Caco-2 (cell line): ENCODE measurements around the gene ARHGEF10L. TPM values are rescaled to one million over a fixed set of nuclear protein-coding genes. Genes with fewer than 3 reads are reported as not detected.

Experiments
- BruUV-seq: library from RNA; stranded (reverse); fragments of 400-500 nt; replicated peaks from 2 replicates; lab custom pipeline; 2021; lab: Mats Ljungman, UMichigan
- CTCF ChIA-PET: fragments of 300-600 bp; sonication (Branson Sonifier 250); formaldehyde crosslinking; loops from one replicate; lab custom pipeline; 2022; ENCODE audit warnings: antibody characterized with exemption; lab: Charles Lee
- POLR2A ChIA-PET: fragments of 300-600 bp; sonication (Branson Sonifier 250); formaldehyde crosslinking; loops from one replicate; lab custom pipeline; 2022; ENCODE audit warnings: antibody characterized with exemption; lab: Charles Lee
- DNase-seq, 2 experiments: peaks; one replicate each; pipeline versions ENCODE4 v3.0.0 to v3.0.0-alpha.2; 2020 to 2022
- H3K27me3 ChIP-seq: replicated peaks from 2 replicates; pipeline ENCODE4 v1.6.0; 2011; ENCODE audit warnings: low read length; ENCODE audit not compliant: control insufficient read depth, insufficient read depth
- H3K36me3 ChIP-seq: 2 replicates; pipeline ENCODE4 v1.5.1; 2011; ENCODE audit warnings: low read length; ENCODE audit not compliant: control insufficient read depth, insufficient read depth
- H3K4me1 ChIP-seq: fragments of 250-450 bp; sonication (Bioruptor Pico); 2 replicates; pipeline ENCODE4 v1.5.1; 2020; ENCODE audit warnings: mild to moderate bottlenecking
- H3K4me3 ChIP-seq: 2 replicates; pipeline ENCODE4 v1.5.1; 2011; ENCODE audit warnings: low read depth, mild to moderate bottlenecking, control low read depth, low read length
- H3K9me3 ChIP-seq: fragments of 250-450 bp; sonication (Bioruptor Pico); 2 replicates; pipeline ENCODE4 v1.5.1; 2020; ENCODE audit warnings: mild to moderate bottlenecking, moderate library complexity
- H3K27ac Mint-ChIP-seq: one replicate; pipeline ENCODE4 v1.8.0; 2022; ENCODE audit warnings: mixed read lengths; ENCODE audit not compliant: unreplicated experiment
- H3K27me3 Mint-ChIP-seq: one replicate; pipeline ENCODE4 v1.8.0; 2022; ENCODE audit warnings: mixed read lengths; ENCODE audit not compliant: insufficient read depth, unreplicated experiment
- H3K36me3 Mint-ChIP-seq: one replicate; pipeline ENCODE4 v1.8.0; 2022; ENCODE audit warnings: mild to moderate bottlenecking, mixed read lengths; ENCODE audit not compliant: insufficient read depth, unreplicated experiment
- H3K4me1 Mint-ChIP-seq: one replicate; pipeline ENCODE4 v1.8.0; 2022; ENCODE audit warnings: low read depth, mixed read lengths; ENCODE audit not compliant: unreplicated experiment
- H3K4me3 Mint-ChIP-seq: one replicate; pipeline ENCODE4 v1.8.0; 2022; ENCODE audit warnings: mild to moderate bottlenecking, moderate library complexity, mixed read lengths; ENCODE audit not compliant: unreplicated experiment
- H3K9me3 Mint-ChIP-seq: one replicate; pipeline ENCODE4 v1.8.0; 2022; ENCODE audit warnings: mixed read lengths; ENCODE audit not compliant: unreplicated experiment
- CTCF ChIP-seq, 2 experiments: fragments of 200-600 bp in 1 of 2; IDR thresholded peaks; 1 replicate in 1 of 2; 2 replicates in 1 of 2; pipeline versions ENCODE4 v1.5.1 to v1.8.0; 2011 to 2022; ENCODE audit warnings: antibody characterized with exemption in 1 of 2, control low read depth in 1 of 2, inconsistent platforms in 1 of 2, low read depth in 1 of 2, low read length in 1 of 2, mild to moderate bottlenecking in 1 of 2, moderate library complexity in 1 of 2; ENCODE audit not compliant: insufficient read depth in 1 of 2, severe bottlenecking in 1 of 2, unreplicated experiment in 1 of 2
- intact Hi-C: fragments of 100-400 bp; cut with micrococcal nuclease; formaldehyde crosslinking; loops from one replicate; pipeline ENCODE4 v1.10.0; 2022; ENCODE audit not compliant: unreplicated experiment
- total RNA-seq: library from RNA; stranded (reverse); gene quantifications from 2 replicates; pipeline ENCODE4 v1.2.3, GENCODE V29; 2022

ARHGEF10L gene
- total RNA-seq, 1 experiment from 2014 or later = 31.3 TPM

- CTCF ChIA-PET = no interaction called here
- no peaks in the 10 kb centered on the region for H3K9me3 Mint-ChIP-seq
- intact Hi-C loops = loop anchor here (10.0 kb wide), 1 partner anchor 930 kb away; no protein-coding TSS in a partner anchor
- Histone ChIP-seq H3K36me3 (0 out of 2 replicates have a peak, but pooled peaks cover 2% of the 10 kb centered on the region), H3K4me3 (no peak overlapping the region), H3K9me3 (no peaks in the 10 kb centered on the region), H3K27me3 (no peaks in the 10 kb centered on the region), H3K4me1 (no peaks in the 10 kb centered on the region)
- no peaks in the 10 kb centered on the region for H3K27me3 Mint-ChIP-seq
- DNase-seq = no peak
- H3K4me3 Mint-ChIP-seq = no peak overlapping the region
- no peak overlapping the region for H3K27ac Mint-ChIP-seq
- POLR2A ChIA-PET = no interaction called here
- peaks cover 6% of the 10 kb centered on the region for H3K36me3 Mint-ChIP-seq
- TF ChIP-seq CTCF (IDR thresholded peaks at IDR 0.05; ENCODE audit: insufficient read depth in 1 of 2, low read depth in 1 of 2, low read length in 1 of 2, severe bottlenecking in 1 of 2, unreplicated experiment in 1 of 2) = no peak
- no peaks in the 10 kb centered on the region for H3K4me1 Mint-ChIP-seq
- BruUV-seq = no TSS peak
These were observed 115.7 kb downstream of the ARHGEF10L start for GRCh38 chr1:17655169-17655568.

GRCh38 chr1:17655922-17656321 lies 116.4 kb downstream of the ARHGEF10L start:
- BruUV-seq = no TSS peak
- no peak overlapping the region for H3K27ac Mint-ChIP-seq
- Histone ChIP-seq H3K27me3 (no peaks in the 10 kb centered on the region), H3K36me3 (0 out of 2 replicates have a peak, but pooled peaks cover 2% of the 10 kb centered on the region), H3K9me3 (no peaks in the 10 kb centered on the region), H3K4me1 (no peaks in the 10 kb centered on the region), H3K4me3 (no peak overlapping the region)
- intact Hi-C loops = loop anchor here (10.0 kb wide), 1 partner anchor 929 kb away; no protein-coding TSS in a partner anchor
- H3K4me1 Mint-ChIP-seq = no peaks in the 10 kb centered on the region
- H3K9me3 Mint-ChIP-seq = no peaks in the 10 kb centered on the region
- no peaks in the 10 kb centered on the region for H3K27me3 Mint-ChIP-seq
- peaks cover 6% of the 10 kb centered on the region for H3K36me3 Mint-ChIP-seq
- no peak overlapping the region for H3K4me3 Mint-ChIP-seq
- POLR2A ChIA-PET = no interaction called here
- no peak for DNase-seq
- no peak for TF ChIP-seq CTCF (IDR thresholded peaks at IDR 0.05; ENCODE audit: insufficient read depth in 1 of 2, low read depth in 1 of 2, low read length in 1 of 2, severe bottlenecking in 1 of 2, unreplicated experiment in 1 of 2)
- CTCF ChIA-PET = no interaction called here

GRCh38 chr1:17657436-17657835 lies 117.9 kb downstream of the ARHGEF10L start:
- H3K4me1 ChIP-seq = no peaks in the 10 kb centered on the region
- Mint-ChIP-seq H3K27ac (no peak overlapping the region), H3K4me3 (no peak overlapping the region), H3K9me3 (no peaks in the 10 kb centered on the region), H3K36me3 (peaks cover 6% of the 10 kb centered on the region), H3K27me3 (no peaks in the 10 kb centered on the region), H3K4me1 (no peaks in the 10 kb centered on the region)
- H3K36me3 ChIP-seq = peaks cover 2% of the 10 kb centered on the region; the same call in 1 of the 2 replicates
- no peak for DNase-seq
- no peak for TF ChIP-seq CTCF (IDR thresholded peaks at IDR 0.05; ENCODE audit: insufficient read depth in 1 of 2, low read depth in 1 of 2, low read length in 1 of 2, severe bottlenecking in 1 of 2, unreplicated experiment in 1 of 2)
- H3K27me3 ChIP-seq = no peaks in the 10 kb centered on the region
- ChIA-PET CTCF (no interaction called here), POLR2A (no interaction called here)
- no peaks in the 10 kb centered on the region for H3K9me3 ChIP-seq
- BruUV-seq = no TSS peak
- no peak overlapping the region for H3K4me3 ChIP-seq
- intact Hi-C loops = loop anchor here (10.0 kb wide), 1 partner anchor 927 kb away; no protein-coding TSS in a partner anchor
